GM19438 (cell line): ENCODE results near the gene GALM.
"Not testable (repeated sequence)": the region's sequence is repeated elsewhere in the genome, so short reads cannot be mapped to it uniquely, and the experiment has no call there.

Experiments
- ATAC-seq: cut with Tn5 transposase; IDR thresholded peaks from one replicate; pipeline ENCODE4 v1.9.1; 2021; ENCODE audit warnings: low read depth; ENCODE audit not compliant: unreplicated experiment

GALM gene

GRCh38 chr2:38708900-38709566 lies 43.1 kb downstream of the GALM start:
- ATAC-seq = no peak

- peak; percentile 80 for ATAC-seq
Measured at GRCh38 chr2:38709567-38710194, 43.8 kb downstream of the GALM start.

GRCh38 chr2:38711558-38711957 lies 45.6 kb downstream of the GALM start:
- no peak for ATAC-seq

- no peak for ATAC-seq
Measured at GRCh38 chr2:38712413-38712812, 46.5 kb downstream of the GALM start.

- ATAC-seq = no peak
Measured at GRCh38 chr2:38712871-38713270, 47.0 kb downstream of the GALM start.

- ATAC-seq = no peak
Measured at GRCh38 chr2:38713338-38713737, 47.4 kb downstream of the GALM start.

GRCh38 chr2:38714941-38715340 lies 49.0 kb downstream of the GALM start:
- ATAC-seq = not testable (repeated sequence)

GRCh38 chr2:38716185-38716584 lies 50.3 kb downstream of the GALM start:
- no peak for ATAC-seq

- ATAC-seq = no peak
Measured at GRCh38 chr2:38718601-38719000, 52.7 kb downstream of the GALM start.

- ATAC-seq = no peak
Measured at GRCh38 chr2:38719706-38720105, 53.8 kb downstream of the GALM start.

- peak; percentile 57 for ATAC-seq
Measured at GRCh38 chr2:38720613-38721241, 54.8 kb downstream of the GALM start.

GRCh38 chr2:38722271-38723061 lies 56.6 kb downstream of the GALM start:
- no peak for ATAC-seq

GRCh38 chr2:38723173-38723572 lies 57.3 kb downstream of the GALM start:
- ATAC-seq = no peak

- no peak for ATAC-seq
Measured at GRCh38 chr2:38727661-38728060, 61.7 kb downstream of the GALM start.

- ATAC-seq = no peak
Measured at GRCh38 chr2:38728694-38729093, 62.8 kb downstream of the GALM start.

- ATAC-seq = no peak
Measured at GRCh38 chr2:38731090-38731489, 65.2 kb downstream of the GALM start.

GRCh38 chr2:38731684-38732221 lies 65.8 kb downstream of the GALM start:
- ATAC-seq = no peak

GRCh38 chr2:38733300-38733971 lies 67.5 kb downstream of the GALM start:
- no peak for ATAC-seq

- no peak for ATAC-seq
Measured at GRCh38 chr2:38734299-38735058, 68.6 kb downstream of the GALM start.

- ATAC-seq = no peak
Measured at GRCh38 chr2:38735999-38736320, 70.0 kb downstream of the GALM start.
